ENCODE measurements around the gene HS1BP3. TPM values are rescaled to one million over a fixed set of nuclear protein-coding genes. Genes with fewer than 3 reads are reported as not detected.

HS1BP3 gene
- total and polyA plus RNA-seq, 9 of the 15 experiments (the other 6 are each of a cell fraction or from before 2014, with no cell fraction given): 0.41 to 8.3 (median 5.9) TPM

- DNase-seq (ENCODE audit: extremely low read depth in 1 of 4, low spot score in 3 of 4) (no peak), FAIRE-seq (no peak), ATAC-seq (no peak)
- Histone ChIP-seq H3K4me1 (replicated peaks in 1 of 2; ENCODE audit: control insufficient read depth in 2 of 2, insufficient read depth in 2 of 2, low read length in 2 of 2) (peaks cover 0 to 28% of the 10 kb centered on the region in 2 experiments; a peak in 2 of 5 replicates), H4K20me1 (replicated peaks; ENCODE audit: control insufficient read depth, insufficient read depth, low read length) (peaks cover 4% of the 10 kb centered on the region; the same call in 1 of the 2 replicates), H3K9ac (ENCODE audit: insufficient read depth in 1 of 2, low read depth in 2 of 2, low read length in 2 of 2) (no peak overlapping the region), H3K9me3 (replicated peaks; ENCODE audit: control insufficient read depth, insufficient read depth, low read depth, low read length) (no peaks in the 10 kb centered on the region), H2AFZ (ENCODE audit: low read depth, low read length) (no peak overlapping the region), H3K4me2 (ENCODE audit: insufficient read depth, low read length) (no peak overlapping the region), H3K36me3 (ENCODE audit: control insufficient read depth, insufficient read depth, low read length) (no peaks in the 10 kb centered on the region), H3K9me1 (ENCODE audit: control insufficient read depth, insufficient read depth, low read length) (no peaks in the 10 kb centered on the region), H3K27me3 (ENCODE audit: control insufficient read depth in 2 of 2, insufficient read depth in 2 of 2, low read length in 2 of 2) (peaks cover 30 to 74% of the 10 kb centered on the region in 2 experiments; a peak in 4 of 5 replicates), H3K79me2 (ENCODE audit: control insufficient read depth, insufficient read depth, low read length) (no peaks in the 10 kb centered on the region), H3K27ac (ENCODE audit: extremely low read depth, low read depth, low read length) (no peak overlapping the region), H3K4me3 (no peak overlapping the region)
- ChIA-PET POLR2A (interaction anchor here (0.6 kb wide), 1 partner anchor 147 kb away, joined by 5 read pairs; no protein-coding TSS in a partner anchor), CTCF (ENCODE audit: low intra/inter-chr PET ratio) (no interaction called here)
- intact Hi-C loops (cut with micrococcal nuclease): loop anchor here (10.0 kb wide), 3 partner anchors 119 to 649 kb away; no protein-coding TSS in a partner anchor
- 31% methylated on average over 38 of the region's 49 CpGs for WGBS (ENCODE audit: insufficient coverage, low coverage, missing lambda C conversion rate)
- no TSS peak for BruUV-seq (replicated peaks)
- in situ Hi-C loops (cut with MboI): loop anchor here (25.0 kb wide), 1 partner anchor 597 kb away; no protein-coding TSS in a partner anchor
- TF ChIP-seq POLR2H (tag; IDR thresholded peaks at IDR 0.05; ENCODE audit: low read depth) (no peak), NCOA2 (IDR thresholded peaks at IDR 0.05; ENCODE audit: partially characterized antibody in 2 of 2) (no peak), ZNF644 (tag; IDR thresholded peaks at IDR 0.05; ENCODE audit: low read depth) (no peak), NFIX (CRISPR knock-in tag; IDR thresholded peaks at IDR 0.05; ENCODE audit: low read depth) (no peak), E4F1 (CRISPR knock-in tag; IDR thresholded peaks at IDR 0.05; ENCODE audit: borderline replicate concordance) (no peak), RREB1 (CRISPR knock-in tag; IDR thresholded peaks at IDR 0.05) (no peak), BRF2 (IDR thresholded peaks at IDR 0.05; ENCODE audit: borderline replicate concordance, insufficient read depth, insufficient read length) (no peak), VEZF1 (CRISPR knock-in tag; IDR thresholded peaks at IDR 0.05) (no peak), PHB (CRISPR knock-in tag; IDR thresholded peaks at IDR 0.05) (no peak)
These were observed 14.5 kb upstream of the HS1BP3 start for GRCh38 chr2:20665243-20666004.
